Astrocyte (in vitro differentiated cells and primary cell): Measurements from ENCODE around the gene FNDC7. TPM values are rescaled to one million over a fixed set of nuclear protein-coding genes. Genes with fewer than 3 reads are reported as not detected.

Source experiments
- DNase-seq: peaks from one replicate; pipeline ENCODE4 v3.0.0-alpha.2; 2010; ENCODE audit warnings: low read depth
- FAIRE-seq: peaks from 2 replicates; lab custom pipeline; 2011; peaks lifted over from hg19 to GRCh38; lab: Jason Lieb, UNC
- H2AFZ ChIP-seq: 2 replicates; pipeline ENCODE4 v1.6.0; 2012; ENCODE audit warnings: low read depth, low read length, inconsistent platforms
- H3K27ac ChIP-seq: 2 replicates; pipeline ENCODE4 v1.5.1; 2011; ENCODE audit warnings: low read depth, low read length, inconsistent platforms
- H3K27me3 ChIP-seq: 2 replicates; pipeline ENCODE4 v1.6.0; 2011; ENCODE audit warnings: low read length, inconsistent platforms; ENCODE audit not compliant: insufficient read depth
- H3K36me3 ChIP-seq: 2 replicates; pipeline ENCODE4 v1.5.1; 2011; ENCODE audit warnings: low read length, inconsistent platforms; ENCODE audit not compliant: insufficient read depth
- H3K4me1 ChIP-seq: 2 replicates; pipeline ENCODE4 v1.5.1; 2011; ENCODE audit warnings: low read length, inconsistent platforms; ENCODE audit not compliant: insufficient read depth
- H3K4me2 ChIP-seq: 2 replicates; pipeline ENCODE4 v1.6.0; 2012; ENCODE audit warnings: low read length, inconsistent platforms
- H3K4me3 ChIP-seq: 2 replicates; pipeline ENCODE4 v1.5.1; 2011; ENCODE audit warnings: low read depth, mild to moderate bottlenecking, low read length, inconsistent platforms; ENCODE audit not compliant: insufficient read depth
- H3K79me2 ChIP-seq: 2 replicates; pipeline ENCODE4 v1.6.0; 2012; ENCODE audit warnings: mild to moderate bottlenecking, low read length, inconsistent platforms; ENCODE audit not compliant: insufficient read depth
- H3K9ac ChIP-seq: 2 replicates; pipeline ENCODE4 v1.6.0; 2012; ENCODE audit warnings: mild to moderate bottlenecking, low read length, inconsistent platforms
- H3K9me3 ChIP-seq: 2 replicates; pipeline ENCODE4 v1.5.1; 2012; ENCODE audit warnings: low read depth, mild to moderate bottlenecking, low read length, inconsistent platforms; ENCODE audit not compliant: insufficient read depth
- H4K20me1 ChIP-seq: 2 replicates; pipeline ENCODE4 v1.6.0; 2012; ENCODE audit warnings: low read length, inconsistent platforms; ENCODE audit not compliant: insufficient read depth
- H3K27ac Mint-ChIP-seq: one replicate; pipeline ENCODE4 v1.8.0; 2021; ENCODE audit warnings: mild to moderate bottlenecking, mixed read lengths; ENCODE audit not compliant: unreplicated experiment
- H3K27me3 Mint-ChIP-seq: one replicate; pipeline ENCODE4 v1.8.0; 2021; ENCODE audit warnings: low read depth, mixed read lengths; ENCODE audit not compliant: unreplicated experiment
- H3K36me3 Mint-ChIP-seq: one replicate; pipeline ENCODE4 v1.8.0; 2021; ENCODE audit warnings: low read depth, mixed read lengths; ENCODE audit not compliant: unreplicated experiment
- H3K4me1 Mint-ChIP-seq: one replicate; pipeline ENCODE4 v1.8.0; 2021; ENCODE audit warnings: low read depth, mixed read lengths; ENCODE audit not compliant: unreplicated experiment
- H3K4me3 Mint-ChIP-seq: one replicate; pipeline ENCODE4 v1.8.0; 2021; ENCODE audit warnings: mild to moderate bottlenecking, moderate library complexity, mixed read lengths; ENCODE audit not compliant: unreplicated experiment
- H3K9me3 Mint-ChIP-seq: one replicate; pipeline ENCODE4 v1.8.0; 2021; ENCODE audit warnings: mild to moderate bottlenecking, mixed read lengths; ENCODE audit not compliant: unreplicated experiment
- EZH2 ChIP-seq: IDR thresholded peaks from 2 replicates; pipeline ENCODE4 v1.6.1; 2012; ENCODE audit warnings: mild to moderate bottlenecking, low read length, inconsistent platforms; ENCODE audit not compliant: insufficient read depth
- total RNA-seq: library from RNA; stranded (reverse); gene quantifications from 2 replicates; pipeline ENCODE4 v1.2.1, GENCODE V29; 2021
- TF ChIP-seq, protein P1 (sequence below): IDR thresholded peaks from 2 replicates; pipeline ENCODE4 v1.5.1; 2011; ENCODE audit warnings: low read depth, mild to moderate bottlenecking, inconsistent platforms, low read length, moderate library complexity; ENCODE audit not compliant: insufficient read depth

FNDC7 gene
- total RNA-seq, 1 donor from 2014 or later: 0.20 TPM

DNA sequence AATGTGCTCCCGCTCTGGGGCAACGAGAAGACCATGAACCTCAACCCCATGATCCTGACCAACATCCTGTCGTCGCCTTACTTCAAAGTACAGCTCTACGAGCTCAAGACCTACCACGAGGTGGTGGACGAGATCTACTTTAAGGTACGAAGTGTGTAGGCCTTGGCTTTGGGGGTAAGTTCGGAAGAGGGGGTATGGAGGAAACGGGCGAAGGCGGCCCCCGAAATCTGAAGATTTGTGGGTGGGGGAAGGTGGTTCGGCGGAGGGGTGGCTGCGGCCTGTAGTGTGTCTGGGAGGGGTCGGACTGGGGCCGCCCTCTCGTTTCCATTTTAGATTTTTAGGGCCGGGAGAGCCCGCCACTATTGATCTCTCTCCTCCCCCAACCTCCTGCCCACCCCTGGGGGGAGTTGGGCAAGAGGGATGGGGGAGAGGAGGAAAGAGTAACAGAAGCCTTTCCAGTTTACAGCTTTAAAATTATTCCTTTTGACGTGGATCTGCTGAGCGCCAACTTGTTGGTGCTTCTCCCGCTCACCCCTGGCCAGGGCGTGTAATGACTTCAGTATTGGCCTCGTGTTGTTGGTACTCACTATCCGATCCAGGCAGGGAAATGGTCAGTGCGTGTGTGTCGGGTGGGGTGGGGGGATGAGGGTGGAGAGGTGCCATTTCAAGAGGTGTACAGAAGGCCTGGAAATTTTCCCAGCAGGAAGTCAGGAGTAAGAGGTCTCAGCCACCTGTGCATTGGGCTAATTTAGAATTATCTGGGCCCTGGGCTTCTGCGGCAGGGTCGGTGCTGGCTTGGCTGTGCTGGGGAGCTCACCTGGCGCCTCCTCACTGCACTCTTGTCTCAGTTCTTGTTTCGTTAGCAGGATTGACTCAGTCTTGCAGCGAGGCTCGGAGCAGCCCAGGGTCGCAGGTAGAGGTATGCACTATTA, 19.7 kb upstream of the FNDC7 start:
- Histone ChIP-seq H3K27me3 (no peaks in the 10 kb centered on the region), H3K4me3 (peak overlapping the region; percentile 75), H3K36me3 (peaks cover 28% of the 10 kb centered on the region), H3K4me2 (peak overlapping the region; percentile 93), H3K79me2 (peaks cover 67% of the 10 kb centered on the region), H3K4me1 (peaks cover 3% of the 10 kb centered on the region), H3K9me3 (no peaks in the 10 kb centered on the region), H3K9ac (peak overlapping the region; percentile 97), H2AFZ (peak overlapping the region; percentile 90), H3K27ac (peak overlapping the region; percentile 96), H4K20me1 (peaks cover 50% of the 10 kb centered on the region)
- Mint-ChIP-seq H3K27me3 (no peaks in the 10 kb centered on the region), H3K27ac (peak overlapping the region; percentile 99), H3K36me3 (peaks cover 4% of the 10 kb centered on the region), H3K9me3 (no peaks in the 10 kb centered on the region), H3K4me1 (peaks cover 16% of the 10 kb centered on the region), H3K4me3 (peak overlapping the region; percentile 96)
- no peak for TF ChIP-seq EZH2
- TF ChIP-seq, protein P1, sequence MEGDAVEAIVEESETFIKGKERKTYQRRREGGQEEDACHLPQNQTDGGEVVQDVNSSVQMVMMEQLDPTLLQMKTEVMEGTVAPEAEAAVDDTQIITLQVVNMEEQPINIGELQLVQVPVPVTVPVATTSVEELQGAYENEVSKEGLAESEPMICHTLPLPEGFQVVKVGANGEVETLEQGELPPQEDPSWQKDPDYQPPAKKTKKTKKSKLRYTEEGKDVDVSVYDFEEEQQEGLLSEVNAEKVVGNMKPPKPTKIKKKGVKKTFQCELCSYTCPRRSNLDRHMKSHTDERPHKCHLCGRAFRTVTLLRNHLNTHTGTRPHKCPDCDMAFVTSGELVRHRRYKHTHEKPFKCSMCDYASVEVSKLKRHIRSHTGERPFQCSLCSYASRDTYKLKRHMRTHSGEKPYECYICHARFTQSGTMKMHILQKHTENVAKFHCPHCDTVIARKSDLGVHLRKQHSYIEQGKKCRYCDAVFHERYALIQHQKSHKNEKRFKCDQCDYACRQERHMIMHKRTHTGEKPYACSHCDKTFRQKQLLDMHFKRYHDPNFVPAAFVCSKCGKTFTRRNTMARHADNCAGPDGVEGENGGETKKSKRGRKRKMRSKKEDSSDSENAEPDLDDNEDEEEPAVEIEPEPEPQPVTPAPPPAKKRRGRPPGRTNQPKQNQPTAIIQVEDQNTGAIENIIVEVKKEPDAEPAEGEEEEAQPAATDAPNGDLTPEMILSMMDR: no peak
- DNase-seq: peak; percentile 65
- FAIRE-seq: no peak

DNA sequence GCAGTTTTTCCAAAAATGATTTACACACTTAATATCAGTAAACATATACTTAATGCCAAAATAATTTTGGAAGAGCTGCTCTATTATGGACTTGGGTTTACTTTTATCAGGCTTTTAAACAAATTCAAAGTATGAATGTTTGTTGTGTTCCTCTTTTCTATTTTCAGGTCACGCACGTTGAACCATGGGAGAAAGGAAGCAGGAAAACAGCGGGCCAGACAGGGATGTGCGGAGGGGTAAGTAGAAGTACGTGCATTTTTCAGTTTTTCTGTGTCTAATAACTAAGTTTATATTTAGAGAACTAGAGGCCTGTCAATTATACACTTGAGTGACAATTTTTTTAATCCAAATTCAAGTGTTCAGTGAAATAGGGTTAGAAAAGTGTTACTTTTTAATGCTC, 17.2 kb upstream of the FNDC7 start:
- H3K4me1 ChIP-seq: peaks cover 3% of the 10 kb centered on the region
- Mint-ChIP-seq H3K27ac (no peak overlapping the region), H3K4me3 (peak overlapping the region; percentile 58), H3K27me3 (no peaks in the 10 kb centered on the region), H3K36me3 (peaks cover 10% of the 10 kb centered on the region), H3K9me3 (no peaks in the 10 kb centered on the region), H3K4me1 (peaks cover 15% of the 10 kb centered on the region)
- H3K27me3 ChIP-seq: no peaks in the 10 kb centered on the region
- peaks cover 53% of the 10 kb centered on the region for H3K36me3 ChIP-seq
- no peak for TF ChIP-seq EZH2
- TF ChIP-seq, protein P1: no peak
- H3K4me2 ChIP-seq: peak overlapping the region; percentile 93
- peaks cover 69% of the 10 kb centered on the region for H3K79me2 ChIP-seq
- no peak overlapping the region for H2AFZ ChIP-seq
- H3K27ac ChIP-seq: no peak overlapping the region
- no peak overlapping the region for H3K9ac ChIP-seq
- peaks cover 64% of the 10 kb centered on the region for H4K20me1 ChIP-seq
- no peak for DNase-seq
- FAIRE-seq: no peak
- H3K9me3 ChIP-seq: no peaks in the 10 kb centered on the region
- H3K4me3 ChIP-seq: no peak overlapping the region
